ENCODE results near the gene PRDM15.

Gene PRDM15

DNA sequence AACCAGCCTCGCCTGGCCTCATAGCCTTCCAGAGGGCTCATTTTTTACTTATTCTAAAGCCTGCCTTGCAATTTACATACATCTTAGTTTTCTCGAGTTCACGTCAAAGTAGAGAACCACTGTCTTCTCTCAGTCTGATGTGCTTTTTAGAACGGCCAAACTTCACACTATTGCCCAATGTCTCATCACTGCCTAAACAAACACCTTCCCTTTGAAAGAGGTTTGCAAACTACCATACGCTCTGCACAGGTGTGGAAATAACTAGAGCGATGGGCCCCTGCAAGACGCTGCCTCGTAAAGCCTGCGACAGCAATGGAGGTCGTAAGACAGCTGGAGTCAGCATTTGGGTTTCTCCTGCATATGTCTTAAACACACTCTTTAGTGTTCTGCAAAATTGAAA is 22.6 kb downstream of the PRDM15 start:
- Histone ChIP-seq H3K27ac (ENCODE audit: low read depth in 2 of 2, low read length in 2 of 2) (no peak overlapping the region), H3K36me3 (ENCODE audit: control insufficient read depth in 2 of 2, insufficient read depth in 2 of 2, low read length in 2 of 2) (peaks cover 13 to 50% of the 10 kb centered on the region in 2 donors), H3K4me1 (ENCODE audit: control insufficient read depth in 2 of 2, insufficient read depth in 2 of 2, low read length in 2 of 2) (no peaks in the 10 kb centered on the region), H3K9me3 (ENCODE audit: control insufficient read depth in 2 of 2, low read length in 2 of 2) (no peaks in the 10 kb centered on the region), H3K27me3 (ENCODE audit: control insufficient read depth in 2 of 2, insufficient read depth in 2 of 2, low read length in 2 of 2) (no peaks in the 10 kb centered on the region), H3K4me3 (ENCODE audit: low read length in 2 of 2) (no peak overlapping the region), H3K9ac (ENCODE audit: low read depth in 1 of 2, low read length in 2 of 2) (no peak overlapping the region)

DNA sequence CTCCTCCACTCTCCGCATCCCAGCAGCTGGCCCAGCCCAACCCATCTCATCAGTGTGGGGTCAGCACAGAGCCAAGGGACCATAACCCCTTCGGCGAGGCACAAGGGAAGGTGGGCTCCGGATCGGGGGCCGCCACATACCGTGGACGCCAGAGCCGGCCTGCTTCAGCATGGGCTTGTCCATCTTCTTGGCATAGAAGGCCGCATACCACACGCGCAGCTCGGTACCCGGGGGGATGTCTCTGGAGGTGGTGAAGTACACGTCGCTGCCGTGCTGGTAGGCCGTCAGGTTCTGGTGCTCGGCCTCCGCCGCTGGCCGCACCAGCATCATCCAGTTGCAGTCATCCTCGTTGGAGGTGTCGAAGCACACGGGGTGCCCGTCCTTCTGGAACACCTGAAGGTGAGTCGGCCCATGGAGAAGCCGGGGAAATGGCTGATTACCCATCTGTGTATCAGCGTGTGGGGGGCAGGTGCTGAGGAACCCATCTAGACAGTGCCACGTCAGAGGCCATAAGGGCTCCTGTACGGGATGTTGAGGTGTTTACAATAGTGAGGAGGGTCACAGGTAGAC is 24.6 kb downstream of the PRDM15 start:
- peaks cover 13 to 52% of the 10 kb centered on the region in 2 donors for H3K36me3 ChIP-seq (ENCODE audit: control insufficient read depth in 2 of 2, insufficient read depth in 2 of 2, low read length in 2 of 2)

DNA sequence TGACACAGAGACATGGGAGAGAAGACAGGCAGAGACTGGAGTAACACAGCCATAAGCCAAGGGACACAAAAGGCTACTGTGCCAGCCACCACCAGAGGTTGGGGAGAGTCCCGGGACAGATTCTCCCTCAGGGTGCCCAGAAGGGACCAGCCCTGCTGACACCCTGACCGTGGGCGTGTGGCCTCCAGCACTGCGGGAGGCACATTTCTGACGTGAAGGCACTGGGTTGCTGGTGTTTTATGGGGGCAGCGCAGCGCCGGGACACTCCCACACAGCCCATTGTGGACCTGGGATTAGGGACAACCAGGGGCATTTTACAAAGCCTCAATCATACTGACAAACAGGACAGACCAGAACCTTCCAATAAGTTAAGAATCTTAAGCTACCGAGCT is 26.2 kb downstream of the PRDM15 start:
- Histone ChIP-seq H3K9me3 (ENCODE audit: control insufficient read depth in 2 of 2, low read length in 2 of 2) (no peaks in the 10 kb centered on the region), H3K36me3 (ENCODE audit: control insufficient read depth in 2 of 2, insufficient read depth in 2 of 2, low read length in 2 of 2) (peaks cover 13 to 43% of the 10 kb centered on the region in 2 donors), H3K27me3 (ENCODE audit: control insufficient read depth in 2 of 2, insufficient read depth in 2 of 2, low read length in 2 of 2) (no peaks in the 10 kb centered on the region), H3K27ac (ENCODE audit: low read depth in 2 of 2, low read length in 2 of 2) (no peak overlapping the region), H3K4me3 (ENCODE audit: low read length in 2 of 2) (no peak overlapping the region), H3K9ac (ENCODE audit: low read depth in 1 of 2, low read length in 2 of 2) (no peak overlapping the region), H3K4me1 (ENCODE audit: control insufficient read depth in 2 of 2, insufficient read depth in 2 of 2, low read length in 2 of 2) (no peaks in the 10 kb centered on the region)

More for the DNA sequence above, 24.6 kb downstream of the PRDM15 start:
- Histone ChIP-seq H3K27ac (ENCODE audit: low read depth in 2 of 2, low read length in 2 of 2) (no peak overlapping the region), H3K9me3 (ENCODE audit: control insufficient read depth in 2 of 2, low read length in 2 of 2) (no peaks in the 10 kb centered on the region), H3K27me3 (ENCODE audit: control insufficient read depth in 2 of 2, insufficient read depth in 2 of 2, low read length in 2 of 2) (no peaks in the 10 kb centered on the region), H3K4me3 (ENCODE audit: low read length in 2 of 2) (no peak overlapping the region), H3K9ac (ENCODE audit: low read depth in 1 of 2, low read length in 2 of 2) (no peak overlapping the region), H3K4me1 (ENCODE audit: control insufficient read depth in 2 of 2, insufficient read depth in 2 of 2, low read length in 2 of 2) (no peaks in the 10 kb centered on the region)

DNA sequence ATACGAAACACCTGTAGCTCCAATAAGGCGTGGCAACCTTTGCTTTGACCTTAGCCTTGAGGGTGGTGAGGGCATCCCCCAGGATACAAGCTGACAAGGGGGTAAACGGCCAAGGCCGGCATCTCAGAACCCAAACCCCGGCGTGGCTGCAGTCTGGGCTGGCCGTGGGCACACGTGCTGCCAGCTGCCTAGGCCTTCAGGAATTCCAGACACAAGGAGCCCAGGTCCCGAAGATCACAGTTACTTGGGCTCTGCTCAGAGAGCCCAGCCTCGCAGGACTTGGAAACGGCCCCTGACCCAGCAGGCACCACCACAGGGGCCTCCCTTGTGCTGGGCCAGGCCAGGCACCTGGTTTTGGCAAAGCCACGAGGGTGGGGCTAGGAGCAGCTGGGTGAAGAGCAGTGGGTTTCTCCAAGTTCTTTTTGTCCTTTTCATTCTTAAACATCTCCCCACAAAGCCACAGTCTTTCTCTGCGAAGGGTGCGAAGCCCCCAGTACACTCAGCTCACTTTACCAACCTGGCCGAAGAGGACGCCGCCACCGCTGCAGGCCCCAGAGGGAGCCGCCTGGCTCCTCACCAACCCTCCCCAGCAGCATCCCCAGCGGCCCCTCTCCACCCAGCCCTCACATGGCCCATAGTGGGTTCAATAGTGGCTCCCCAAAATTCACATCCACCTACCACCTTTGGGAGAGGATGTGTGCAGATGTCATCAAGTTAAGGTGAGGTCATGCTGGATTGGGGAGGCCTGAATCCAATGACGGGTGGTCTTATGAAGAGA is 26.8 kb downstream of the PRDM15 start:
- Histone ChIP-seq H3K4me1 (ENCODE audit: control insufficient read depth in 2 of 2, insufficient read depth in 2 of 2, low read length in 2 of 2) (no peaks in the 10 kb centered on the region), H3K4me3 (ENCODE audit: low read length in 2 of 2) (no peak overlapping the region), H3K27me3 (ENCODE audit: control insufficient read depth in 2 of 2, insufficient read depth in 2 of 2, low read length in 2 of 2) (no peaks in the 10 kb centered on the region), H3K36me3 (ENCODE audit: control insufficient read depth in 2 of 2, insufficient read depth in 2 of 2, low read length in 2 of 2) (peaks cover 13 to 43% of the 10 kb centered on the region in 2 donors), H3K9me3 (ENCODE audit: control insufficient read depth in 2 of 2, low read length in 2 of 2) (no peaks in the 10 kb centered on the region), H3K27ac (ENCODE audit: low read depth in 2 of 2, low read length in 2 of 2) (no peak overlapping the region), H3K9ac (ENCODE audit: low read depth in 1 of 2, low read length in 2 of 2) (no peak overlapping the region)

DNA sequence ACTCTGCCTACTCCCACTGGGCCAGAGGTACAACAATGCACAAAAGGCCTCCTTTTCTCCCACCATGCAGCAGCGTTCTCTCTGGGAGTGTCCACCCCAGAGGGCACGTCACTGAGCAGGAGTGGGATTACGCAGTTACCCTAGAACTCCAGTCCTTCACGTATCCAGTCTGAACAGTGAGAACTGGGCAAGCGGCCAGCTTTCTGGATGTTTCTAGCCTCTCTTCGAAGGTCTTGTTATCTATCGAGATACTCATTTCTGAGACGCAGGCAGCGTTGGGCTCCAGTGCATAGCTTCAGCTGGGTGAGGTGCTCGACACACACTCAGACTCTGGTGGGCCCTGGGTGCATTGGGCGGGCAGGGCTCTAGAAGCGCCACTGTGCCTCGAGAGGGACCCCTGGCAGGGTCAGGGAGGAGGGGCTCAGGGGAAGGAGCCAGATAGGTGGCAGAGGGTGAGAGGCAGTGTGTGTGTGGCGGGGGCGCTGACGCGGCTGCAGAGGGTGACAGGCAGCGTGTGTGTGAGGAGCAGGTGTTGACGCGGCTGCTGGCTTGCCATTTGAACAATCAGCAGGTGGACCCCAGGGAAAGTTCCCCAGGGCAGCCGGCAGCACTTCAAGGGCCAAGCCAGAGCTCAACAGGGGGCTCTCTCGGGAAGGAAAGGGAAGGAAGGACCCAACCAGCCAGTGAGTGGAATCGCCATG is 27.9 kb downstream of the PRDM15 start:
- H3K27me3 ChIP-seq (ENCODE audit: control insufficient read depth in 2 of 2, insufficient read depth in 2 of 2, low read length in 2 of 2): no peaks in the 10 kb centered on the region
- H3K9ac ChIP-seq (ENCODE audit: low read depth in 1 of 2, low read length in 2 of 2): no peak overlapping the region
- no peak overlapping the region for H3K4me3 ChIP-seq (ENCODE audit: low read length in 2 of 2)
- no peaks in the 10 kb centered on the region for H3K9me3 ChIP-seq (ENCODE audit: control insufficient read depth in 2 of 2, low read length in 2 of 2)
- no peaks in the 10 kb centered on the region for H3K4me1 ChIP-seq (ENCODE audit: control insufficient read depth in 2 of 2, insufficient read depth in 2 of 2, low read length in 2 of 2)
- H3K27ac ChIP-seq (ENCODE audit: low read depth in 2 of 2, low read length in 2 of 2): no peak overlapping the region
- H3K36me3 ChIP-seq (ENCODE audit: control insufficient read depth in 2 of 2, insufficient read depth in 2 of 2, low read length in 2 of 2): peaks cover 8 to 36% of the 10 kb centered on the region in 2 donors

DNA sequence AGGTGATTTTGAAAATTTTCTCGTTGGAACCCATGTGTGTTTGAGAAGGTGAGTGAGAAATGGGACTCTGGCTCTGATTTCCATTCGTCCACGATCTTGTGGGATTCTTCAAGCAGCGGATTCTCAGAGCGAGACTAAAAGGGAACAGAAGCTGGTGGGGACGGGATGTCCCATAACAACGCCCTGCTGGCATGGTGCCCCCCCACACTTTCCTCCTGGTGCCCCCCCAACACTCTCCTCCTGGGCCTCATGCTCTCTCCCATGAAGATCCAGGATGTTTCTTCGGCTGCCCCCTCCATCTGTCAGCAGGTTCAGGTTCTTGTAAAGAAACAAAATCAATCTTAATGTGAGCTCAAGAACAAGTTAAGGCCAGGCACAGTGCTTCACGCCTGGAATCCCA is 29.1 kb downstream of the PRDM15 start:
- no peaks in the 10 kb centered on the region for H3K4me1 ChIP-seq (ENCODE audit: control insufficient read depth in 2 of 2, insufficient read depth in 2 of 2, low read length in 2 of 2)
- no peaks in the 10 kb centered on the region for H3K9me3 ChIP-seq (ENCODE audit: control insufficient read depth in 2 of 2, low read length in 2 of 2)
- no peaks in the 10 kb centered on the region for H3K27me3 ChIP-seq (ENCODE audit: control insufficient read depth in 2 of 2, insufficient read depth in 2 of 2, low read length in 2 of 2)
- no peak overlapping the region for H3K27ac ChIP-seq (ENCODE audit: low read depth in 2 of 2, low read length in 2 of 2)
- H3K9ac ChIP-seq (ENCODE audit: low read depth in 1 of 2, low read length in 2 of 2): no peak overlapping the region
- H3K4me3 ChIP-seq (ENCODE audit: low read length in 2 of 2): no peak overlapping the region
- peaks cover 8 to 33% of the 10 kb centered on the region in 2 donors for H3K36me3 ChIP-seq (ENCODE audit: control insufficient read depth in 2 of 2, insufficient read depth in 2 of 2, low read length in 2 of 2)

DNA sequence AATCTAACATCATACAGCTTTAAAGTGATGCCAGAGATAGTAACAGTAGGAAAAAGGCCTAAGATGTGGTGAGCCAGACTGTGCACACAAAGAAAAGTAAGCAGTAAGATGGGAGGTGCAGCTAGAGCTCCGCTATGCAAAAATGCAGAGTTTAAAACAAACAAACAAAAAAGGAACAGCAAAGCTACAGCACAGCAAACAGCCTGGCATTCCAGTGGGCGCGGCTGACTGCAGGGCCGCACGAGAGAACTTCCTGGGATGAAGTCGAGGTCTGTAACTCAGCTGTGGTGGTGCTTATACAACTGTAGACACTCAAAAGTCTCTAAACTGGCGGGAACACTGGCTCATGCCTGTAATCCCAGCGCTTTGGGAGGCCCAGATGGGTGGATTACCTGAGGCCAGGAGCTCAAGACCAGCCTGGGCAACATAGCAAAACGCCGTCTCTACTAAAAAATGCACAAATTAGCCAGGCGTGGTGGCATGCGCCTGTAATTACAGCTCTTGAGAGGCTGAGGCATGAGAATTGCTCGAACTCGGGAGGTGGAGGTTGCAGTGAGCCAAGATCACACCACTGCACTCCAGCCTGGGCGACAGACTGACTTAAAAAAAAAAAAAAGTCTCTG is 30.1 kb downstream of the PRDM15 start:
- no peaks in the 10 kb centered on the region for H3K4me1 ChIP-seq (ENCODE audit: control insufficient read depth in 2 of 2, insufficient read depth in 2 of 2, low read length in 2 of 2)
- H3K4me3 ChIP-seq (ENCODE audit: low read length in 2 of 2): no peak overlapping the region
- H3K36me3 ChIP-seq (ENCODE audit: control insufficient read depth in 2 of 2, insufficient read depth in 2 of 2, low read length in 2 of 2): peaks cover 4 to 24% of the 10 kb centered on the region in 2 donors
- H3K9ac ChIP-seq (ENCODE audit: low read depth in 1 of 2, low read length in 2 of 2): no peak overlapping the region
- H3K27me3 ChIP-seq (ENCODE audit: control insufficient read depth in 2 of 2, insufficient read depth in 2 of 2, low read length in 2 of 2): no peaks in the 10 kb centered on the region
- no peak overlapping the region for H3K27ac ChIP-seq (ENCODE audit: low read depth in 2 of 2, low read length in 2 of 2)
- H3K9me3 ChIP-seq (ENCODE audit: control insufficient read depth in 2 of 2, low read length in 2 of 2): no peaks in the 10 kb centered on the region

DNA sequence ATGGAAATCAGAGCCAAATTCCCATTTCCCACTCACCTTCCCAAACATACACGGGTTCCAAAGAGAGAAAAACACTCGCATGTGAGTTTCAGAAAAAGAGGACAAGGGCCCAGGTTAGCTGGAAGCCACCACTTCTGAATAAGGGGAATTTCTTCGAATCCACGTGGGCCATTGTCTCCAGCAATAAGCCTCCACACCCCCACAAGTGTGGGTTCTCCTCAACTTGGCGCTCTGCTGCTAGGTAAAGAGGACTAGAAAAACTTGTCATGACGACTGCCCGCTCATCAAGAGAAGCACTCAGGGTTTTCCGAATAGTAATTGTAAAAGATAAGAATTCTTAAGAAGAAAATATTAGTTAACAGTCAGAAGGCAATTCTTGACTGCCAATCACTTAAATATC is 30.6 kb downstream of the PRDM15 start:
- peaks cover 0 to 20% of the 10 kb centered on the region in 2 donors for H3K36me3 ChIP-seq (ENCODE audit: control insufficient read depth in 2 of 2, insufficient read depth in 2 of 2, low read length in 2 of 2)
- no peak overlapping the region for H3K9ac ChIP-seq (ENCODE audit: low read depth in 1 of 2, low read length in 2 of 2)
- no peaks in the 10 kb centered on the region for H3K4me1 ChIP-seq (ENCODE audit: control insufficient read depth in 2 of 2, insufficient read depth in 2 of 2, low read length in 2 of 2)
- H3K4me3 ChIP-seq (ENCODE audit: low read length in 2 of 2): no peak overlapping the region
- H3K27me3 ChIP-seq (ENCODE audit: control insufficient read depth in 2 of 2, insufficient read depth in 2 of 2, low read length in 2 of 2): no peaks in the 10 kb centered on the region
- no peaks in the 10 kb centered on the region for H3K9me3 ChIP-seq (ENCODE audit: control insufficient read depth in 2 of 2, low read length in 2 of 2)
- H3K27ac ChIP-seq (ENCODE audit: low read depth in 2 of 2, low read length in 2 of 2): no peak overlapping the region

DNA sequence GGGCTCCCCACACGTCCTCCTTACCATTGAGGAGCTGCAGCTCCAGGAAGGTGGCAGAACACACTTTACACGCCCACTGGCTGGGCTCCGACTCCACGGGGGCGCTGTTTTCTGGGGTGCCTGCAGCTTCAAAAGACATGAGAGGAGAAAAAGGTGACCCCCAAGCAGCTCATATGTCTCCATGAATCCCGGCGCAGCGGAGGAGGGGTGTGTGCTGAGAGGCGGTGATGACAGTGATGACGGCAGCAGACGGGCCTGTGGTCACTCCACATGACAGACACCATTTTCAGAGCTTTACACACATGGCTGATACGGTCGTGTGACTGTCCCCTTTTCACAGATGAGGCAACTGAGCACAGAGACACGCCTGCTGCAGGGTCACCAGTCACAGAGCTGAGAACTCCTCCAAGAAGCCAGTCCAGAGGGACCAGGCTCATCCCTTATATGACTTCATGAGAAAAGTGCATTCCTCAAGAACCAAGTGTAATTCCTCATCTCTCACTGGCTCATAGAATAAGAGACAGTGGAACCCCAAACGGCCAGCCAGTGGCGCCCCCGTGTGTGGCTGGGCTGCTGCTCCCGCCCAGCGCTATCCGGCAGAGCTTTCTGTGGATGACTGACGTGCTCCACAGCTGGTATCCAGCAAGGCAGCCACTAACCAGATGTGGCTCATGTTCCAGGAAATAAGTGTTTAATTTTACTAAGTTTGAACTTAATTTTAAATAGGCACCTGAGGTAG is 31.9 kb downstream of the PRDM15 start:
- no peak overlapping the region for H3K9ac ChIP-seq (ENCODE audit: low read depth in 1 of 2, low read length in 2 of 2)
- no peaks in the 10 kb centered on the region for H3K27me3 ChIP-seq (ENCODE audit: control insufficient read depth in 2 of 2, insufficient read depth in 2 of 2, low read length in 2 of 2)
- no peak overlapping the region for H3K4me3 ChIP-seq (ENCODE audit: low read length in 2 of 2)
- no peaks in the 10 kb centered on the region for H3K4me1 ChIP-seq (ENCODE audit: control insufficient read depth in 2 of 2, insufficient read depth in 2 of 2, low read length in 2 of 2)
- no peak overlapping the region for H3K27ac ChIP-seq (ENCODE audit: low read depth in 2 of 2, low read length in 2 of 2)
- H3K36me3 ChIP-seq (ENCODE audit: control insufficient read depth in 2 of 2, insufficient read depth in 2 of 2, low read length in 2 of 2): peaks cover 0 to 12% of the 10 kb centered on the region in 2 donors
- no peaks in the 10 kb centered on the region for H3K9me3 ChIP-seq (ENCODE audit: control insufficient read depth in 2 of 2, low read length in 2 of 2)
